Stimulated activated CD4-positive, alpha-beta T cell treated with anti-CD3 and anti-CD28 coated beads, TNF-alpha, amount 100 ng/mL, for 24 hours (primary cell): ENCODE data around the gene PGRMC2.

Source experiments
- DNase-seq, 3 experiments: peaks; one replicate each; pipeline ENCODE4 v3.0.0-alpha.2; 2020; ENCODE audit warnings: low read depth in 3 of 3

PGRMC2 gene

DNA sequence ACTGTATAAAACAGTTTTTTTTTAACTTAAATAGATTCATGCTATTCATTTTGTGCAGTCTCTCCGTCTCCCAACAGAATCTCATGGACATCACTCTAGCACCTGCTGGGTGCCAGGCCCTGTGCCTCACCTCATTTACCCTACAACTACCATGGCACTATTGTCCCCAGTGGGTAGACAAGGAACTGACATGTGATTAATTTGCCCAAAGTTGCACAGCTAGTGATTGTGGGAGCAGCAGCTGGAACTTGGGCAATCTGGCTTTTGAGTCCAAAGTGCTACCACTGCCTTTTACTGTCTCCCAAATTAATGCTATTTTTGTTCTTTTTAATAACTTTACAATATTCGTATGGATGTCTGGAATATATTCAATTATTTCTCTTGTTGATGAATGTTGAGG, 11.2 kb upstream of the PGRMC2 start:
- DNase-seq = no peak

GRCh38 chr4:128298146-128298758, 10.6 kb upstream of the PGRMC2 start:
- DNase-seq = no peak

DNA sequence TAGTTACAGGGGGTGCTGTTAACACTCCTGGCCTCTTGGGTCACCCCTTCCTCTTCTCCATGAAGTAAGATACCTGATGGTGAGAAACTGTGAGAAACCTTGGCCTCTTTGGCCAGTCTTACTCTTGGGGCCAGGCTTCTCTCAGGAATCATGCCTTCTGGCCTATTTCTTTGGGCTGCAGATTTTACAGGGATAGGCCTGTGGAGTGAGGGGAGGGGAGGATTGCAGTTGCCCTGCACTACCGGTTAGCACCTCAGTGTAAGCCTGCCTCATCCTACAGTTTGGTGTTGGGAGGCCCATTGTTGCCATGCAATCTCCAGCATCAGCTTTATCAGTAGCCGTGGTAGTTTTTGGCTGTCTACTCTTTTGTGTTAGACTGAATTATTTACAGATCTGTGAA, 7.6 kb upstream of the PGRMC2 start:
- no peak for DNase-seq

- no peak for DNase-seq
Measured at GRCh38 chr4:128294464-128294863, 6.9 kb upstream of the PGRMC2 start.

DNA sequence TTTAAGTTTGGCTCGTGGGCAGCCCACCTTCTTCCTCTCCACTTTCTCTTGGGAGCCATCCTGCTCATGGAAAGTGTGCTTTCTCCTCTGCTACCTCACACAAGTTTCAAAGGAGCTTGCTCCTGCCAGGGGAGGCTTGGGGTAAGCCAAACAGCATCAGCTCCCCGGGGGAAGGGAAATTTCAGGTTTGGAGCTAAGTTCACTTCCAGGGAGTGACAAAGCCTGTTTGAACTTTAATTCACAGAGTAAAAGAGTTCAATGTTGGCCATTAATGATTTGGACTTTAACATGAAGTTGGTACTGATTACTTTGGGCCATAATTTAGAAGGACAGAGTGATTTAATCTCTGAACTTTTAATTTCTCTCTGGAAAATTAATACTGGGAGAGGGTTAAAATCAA, 4.7 kb upstream of the PGRMC2 start:
- DNase-seq = no peak

DNA sequence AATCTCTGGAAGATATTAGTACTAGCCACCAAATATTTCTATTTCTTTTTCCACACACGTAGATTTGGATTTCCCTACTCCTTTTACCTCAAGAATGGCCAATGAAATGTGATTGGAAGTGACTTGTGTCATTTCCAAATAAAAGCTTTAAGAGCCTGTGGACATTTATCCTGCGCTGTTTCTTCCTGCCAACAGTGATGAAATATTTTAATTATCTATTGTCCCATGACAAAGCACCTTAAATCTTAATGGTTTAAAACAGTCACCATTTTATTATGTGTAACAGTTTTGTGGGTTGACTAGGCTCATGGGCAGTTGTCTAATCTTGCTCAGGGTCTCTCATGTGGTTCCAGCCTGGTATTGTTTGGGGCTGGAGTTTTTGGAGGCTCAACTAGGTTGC, 3.5 kb upstream of the PGRMC2 start:
- no peak for DNase-seq

DNA sequence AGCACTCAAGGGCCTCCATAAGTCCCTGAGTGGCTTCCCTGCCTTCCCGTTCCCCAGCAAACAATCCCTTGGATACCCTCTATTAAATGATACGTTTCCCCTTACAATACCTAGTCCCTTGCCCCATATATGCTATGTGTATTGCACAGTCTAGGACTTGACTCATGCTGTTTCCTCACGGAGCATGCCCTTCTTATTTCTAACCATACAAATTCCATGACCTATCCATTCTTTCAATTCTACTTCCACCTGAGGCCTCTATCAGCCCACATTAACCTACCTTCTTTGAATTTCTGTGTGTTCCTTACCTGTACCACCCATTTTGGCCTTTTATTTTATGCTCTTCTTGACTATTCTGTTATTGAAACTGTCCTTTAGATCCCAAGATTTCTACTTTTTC, 2.9 kb upstream of the PGRMC2 start:
- DNase-seq = no peak

DNA sequence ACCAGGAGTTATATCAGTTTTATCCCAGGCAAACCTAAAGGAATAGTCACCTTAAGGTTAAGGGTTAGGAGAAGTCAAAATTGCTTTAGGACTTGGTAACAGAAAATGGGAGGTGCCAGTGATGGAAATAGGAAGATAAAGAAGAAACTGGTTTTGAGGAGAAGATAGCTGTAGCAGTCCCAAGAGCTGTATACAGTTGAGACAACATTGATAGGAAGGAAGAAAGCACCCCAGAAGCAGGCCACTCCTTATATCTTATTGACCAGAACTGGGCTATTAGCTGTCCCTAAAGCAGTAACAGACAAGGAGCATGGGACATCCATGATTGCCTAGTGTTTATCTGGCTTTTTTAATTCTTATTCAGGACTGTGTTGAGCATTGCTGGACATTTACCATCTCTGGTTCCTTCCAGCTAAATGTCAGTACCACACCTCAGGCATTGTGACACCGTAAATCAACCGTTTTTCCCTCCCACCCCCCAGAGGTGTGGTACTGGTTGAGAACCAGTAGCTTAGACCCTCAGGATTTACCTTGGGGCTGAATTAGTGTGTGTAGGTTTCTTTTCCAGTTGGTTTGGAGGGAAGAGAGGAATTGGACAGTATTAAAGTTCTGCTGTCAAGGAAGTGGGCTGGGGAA, 2.0 kb upstream of the PGRMC2 start:
- DNase-seq = no peak

- no peak for DNase-seq
Measured at GRCh38 chr4:128288689-128289106, 1.1 kb upstream of the PGRMC2 start.

DNA sequence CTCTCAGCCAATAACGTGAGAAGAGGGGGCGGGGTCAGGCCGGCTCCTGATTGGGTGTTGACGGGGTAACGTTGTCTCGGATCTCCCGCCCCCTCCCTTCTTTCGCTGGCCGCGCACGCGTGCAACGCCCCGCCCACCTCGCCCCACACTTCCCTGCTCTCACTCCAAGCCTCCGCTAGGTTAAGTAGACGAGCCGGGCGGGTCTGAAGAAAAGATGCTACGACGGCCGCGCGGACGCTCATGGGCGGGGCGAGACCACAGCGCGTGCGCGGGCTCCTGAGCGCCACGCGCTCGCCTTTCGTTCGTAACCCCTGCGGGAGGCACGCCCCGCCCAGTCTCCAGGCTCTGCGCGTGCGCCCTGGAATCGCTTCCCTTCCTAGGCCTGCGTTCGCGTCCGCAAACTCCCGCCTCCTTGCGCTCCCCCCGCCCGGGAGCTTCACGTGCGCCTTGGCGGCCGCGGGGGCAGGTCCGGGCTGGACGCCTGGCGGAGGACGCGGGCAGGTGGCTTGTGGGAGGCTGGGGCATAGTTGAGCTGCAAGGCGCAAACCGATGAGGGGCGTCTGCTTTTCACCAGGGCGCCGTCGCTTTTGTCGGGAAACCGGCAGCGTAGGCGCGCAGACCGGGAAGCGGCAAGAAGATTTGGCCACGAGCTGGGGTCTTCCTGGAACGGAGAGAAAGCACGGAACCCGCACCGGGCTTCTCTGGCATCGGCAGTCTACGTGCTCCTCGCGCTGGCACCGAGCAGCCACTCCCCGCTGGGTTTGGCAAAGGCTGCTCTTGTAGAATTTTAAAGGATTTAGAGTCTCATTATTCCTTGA, 467 bp upstream of the PGRMC2 start:
- peak; percentile 99 for DNase-seq

GRCh38 chr4:128286474-128287058, 1.0 kb downstream of the PGRMC2 start:
- DNase-seq = no peak

DNA sequence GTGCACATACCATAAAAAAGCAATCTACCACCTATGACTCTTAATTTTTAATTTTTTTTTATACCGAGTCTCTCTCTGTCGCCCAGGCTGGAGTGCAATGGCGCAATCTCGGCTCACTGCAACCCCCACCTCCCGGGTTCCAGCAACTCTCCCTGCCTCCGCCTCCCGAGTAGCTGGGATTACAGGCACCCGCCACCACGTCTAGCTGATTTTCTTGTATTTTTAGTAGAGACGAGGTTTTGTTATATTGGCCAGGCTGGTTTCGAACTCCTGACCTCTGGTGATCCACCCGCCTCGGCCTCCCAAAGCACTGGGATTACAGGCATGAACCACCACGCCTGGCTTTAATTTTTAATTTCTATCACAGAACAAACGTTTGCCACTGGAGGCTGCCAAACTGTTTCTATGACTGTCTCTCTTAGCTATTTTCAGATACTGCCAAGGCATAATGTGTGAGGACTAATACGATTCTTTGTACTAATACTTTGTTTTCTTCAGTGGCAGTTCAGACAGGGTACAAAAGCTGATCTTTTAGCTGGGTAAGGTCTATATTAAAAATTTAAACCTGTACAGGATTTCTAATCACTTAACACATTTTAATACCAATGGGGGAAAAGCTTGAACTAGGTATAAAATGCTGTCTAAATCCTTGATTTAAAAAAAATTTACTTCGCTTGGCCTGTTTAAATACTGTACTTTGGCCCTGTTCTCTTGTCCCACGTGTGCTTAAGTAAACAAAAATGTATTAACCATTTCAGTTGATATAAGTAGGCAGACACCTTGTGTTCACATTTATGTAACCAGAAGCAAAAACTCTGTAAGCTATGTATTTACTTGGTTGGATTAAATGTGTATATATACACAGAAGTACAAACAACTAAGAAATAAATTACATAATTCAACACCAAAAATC, 2.3 kb downstream of the PGRMC2 start:
- DNase-seq = no peak

DNA sequence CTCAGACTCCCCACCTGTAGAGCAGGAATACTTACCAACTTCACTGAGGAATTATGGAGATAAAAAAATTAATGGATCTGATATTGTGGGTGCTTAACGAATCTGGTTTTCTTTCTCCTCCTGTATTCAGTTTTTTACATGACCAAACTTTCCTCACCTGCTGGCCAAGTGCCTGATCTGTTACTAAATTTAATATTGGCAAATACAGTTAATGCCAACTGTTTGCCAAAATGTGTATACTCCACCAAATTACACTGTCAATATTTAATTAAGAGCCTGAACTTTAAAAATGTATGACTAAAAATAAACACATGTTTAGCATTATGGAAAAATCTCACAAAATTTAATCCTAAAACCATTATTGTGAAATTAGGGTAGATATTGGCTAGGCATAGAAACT, 3.3 kb downstream of the PGRMC2 start:
- no peak for DNase-seq

DNA sequence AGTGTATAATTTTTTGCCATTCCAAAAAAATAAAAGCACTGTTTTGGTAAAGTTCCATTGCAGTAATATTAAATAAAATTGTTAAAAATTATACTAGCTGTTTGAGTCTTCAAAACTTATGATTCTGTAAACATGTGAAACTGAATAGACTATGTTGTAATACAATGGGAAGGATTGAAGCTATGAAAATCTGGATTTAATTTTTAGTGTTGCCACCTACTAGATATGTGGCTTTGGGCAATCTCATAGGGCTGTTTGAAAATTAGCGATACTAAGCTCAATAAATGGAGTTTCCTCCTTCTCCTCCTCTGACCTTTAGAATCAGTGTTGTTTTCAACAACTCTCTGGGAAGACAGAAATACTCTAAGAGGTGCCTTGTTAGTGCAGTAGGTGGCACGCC, 4.5 kb downstream of the PGRMC2 start:
- DNase-seq = no peak

DNA sequence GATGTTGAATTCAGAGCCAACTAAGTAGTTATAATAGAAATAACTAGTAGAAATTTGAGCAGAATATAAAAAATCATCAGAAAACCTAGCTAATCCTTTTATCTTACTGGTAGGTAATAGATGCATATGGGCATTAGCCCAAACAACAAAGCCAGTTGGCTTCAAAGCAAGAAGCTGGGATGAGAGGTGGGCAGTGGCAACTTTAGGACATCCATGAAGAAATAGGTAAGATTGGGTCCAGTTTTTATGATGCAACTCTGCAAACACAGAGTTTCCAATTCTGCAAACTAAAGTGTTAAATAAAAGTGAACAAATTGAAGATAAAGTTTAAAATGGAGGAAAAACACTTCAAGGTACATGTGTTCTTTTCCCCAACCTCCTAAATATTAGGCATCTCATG, 5.1 kb downstream of the PGRMC2 start:
- no peak for DNase-seq

DNA sequence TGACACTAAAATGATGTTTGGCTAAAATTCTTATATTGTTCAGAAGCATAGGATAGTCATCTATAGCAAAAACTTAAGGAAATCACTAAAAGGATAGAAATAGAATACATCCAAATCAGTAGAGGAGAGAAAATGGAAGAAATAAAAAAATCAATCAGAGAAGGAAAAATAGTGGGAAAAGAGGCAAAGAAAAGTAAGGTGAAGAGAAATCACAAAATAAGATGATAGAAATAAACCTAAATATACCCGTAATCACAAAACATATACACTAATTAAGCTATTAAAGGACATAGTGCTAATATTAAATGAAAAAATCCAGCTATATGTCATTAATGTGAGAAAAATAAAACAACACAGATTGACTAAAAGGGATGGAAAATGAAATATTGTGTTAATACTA, 6.3 kb downstream of the PGRMC2 start:
- no peak for DNase-seq

- DNase-seq = no peak
Measured at GRCh38 chr4:128279624-128280225, 7.9 kb downstream of the PGRMC2 start.

- DNase-seq = no peak
Measured at GRCh38 chr4:128277856-128278255, 9.8 kb downstream of the PGRMC2 start.

GRCh38 chr4:128275346-128275745, 12.3 kb downstream of the PGRMC2 start:
- DNase-seq = no peak

DNA sequence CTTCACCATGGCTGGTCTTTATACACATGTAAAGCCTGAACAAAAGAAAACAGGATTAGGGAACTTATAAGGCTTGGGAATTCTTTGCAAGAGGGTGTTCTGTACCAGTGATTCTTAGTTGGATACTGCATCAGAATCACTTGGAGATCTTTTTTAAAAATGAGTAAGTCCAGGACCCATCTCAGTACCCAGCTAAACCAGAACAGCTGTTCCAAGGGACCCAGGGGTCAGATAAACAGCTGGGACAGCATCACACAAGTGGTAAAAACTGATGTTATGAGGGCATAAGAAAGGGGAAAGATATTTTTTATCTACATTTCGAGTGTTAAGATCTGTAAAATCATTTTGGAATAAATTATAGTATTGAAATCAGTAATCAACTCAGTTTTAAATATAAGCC, 16.1 kb downstream of the PGRMC2 start:
- no peak for DNase-seq

- DNase-seq = no peak
Measured at GRCh38 chr4:128268970-128269369, 18.6 kb downstream of the PGRMC2 start.
